LNCAP (cell line): ENCODE results near the gene CAMTA1.

Experiments
- CTCF ChIP-seq: fragments of 450-650 bp; IDR thresholded peaks from 2 replicates; pipeline ENCODE4 v1.5.1; 2017; ENCODE audit warnings: mild to moderate bottlenecking

CAMTA1 gene

GRCh38 chr1:7363450-7363849 is 578.2 kb downstream of the CAMTA1 start:
- TF ChIP-seq CTCF, result no peak

GRCh38 chr1:7365706-7366105 is 580.5 kb downstream of the CAMTA1 start:
- no peak for TF ChIP-seq CTCF

GRCh38 chr1:7366286-7366954 is 581.2 kb downstream of the CAMTA1 start:
- no peak for TF ChIP-seq CTCF

- no peak for TF ChIP-seq CTCF
These were observed 581.9 kb downstream of the CAMTA1 start for GRCh38 chr1:7366955-7367665.

DNA sequence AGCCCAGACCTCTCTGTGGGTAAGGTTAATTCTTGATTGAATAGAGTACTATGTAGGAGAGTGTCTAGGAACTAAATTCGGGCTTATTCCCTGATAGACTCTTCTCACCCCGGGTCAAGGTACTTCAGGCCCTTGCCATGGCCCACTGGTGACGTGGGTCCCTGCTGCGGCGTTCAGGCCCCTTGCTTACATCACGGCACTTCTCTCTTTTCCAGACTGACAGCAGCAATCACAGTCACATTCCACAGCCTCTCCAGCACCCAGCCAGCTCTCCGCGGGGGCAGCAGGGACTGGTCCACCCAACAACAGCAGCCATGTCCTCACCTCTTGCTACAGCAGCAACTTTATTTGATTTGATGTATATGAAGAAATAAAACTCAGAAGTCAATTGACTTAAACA is 584.6 kb downstream of the CAMTA1 start:
- no peak for TF ChIP-seq CTCF

DNA sequence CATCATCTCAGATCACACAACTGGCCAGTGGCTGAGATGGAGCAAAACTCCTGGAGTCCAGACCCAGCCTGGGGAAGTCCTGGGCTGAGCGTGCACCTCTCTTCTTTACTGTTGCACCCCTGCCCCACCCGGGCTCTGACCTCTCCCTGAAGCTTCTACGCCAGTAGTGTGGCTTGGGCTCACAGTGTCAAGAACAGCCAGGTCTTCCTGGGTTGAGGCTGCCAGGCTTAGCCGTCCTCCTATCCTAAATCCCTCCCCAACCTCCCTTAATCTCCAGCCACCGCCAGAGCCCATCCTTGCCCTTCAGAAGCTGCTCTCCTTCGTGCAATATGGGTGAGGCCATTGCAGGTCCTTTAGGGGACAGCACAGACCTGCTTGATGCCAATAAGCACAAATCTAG is 586.7 kb downstream of the CAMTA1 start:
- TF ChIP-seq CTCF, result no peak

GRCh38 chr1:7372477-7373120 is 587.3 kb downstream of the CAMTA1 start:
- no peak for TF ChIP-seq CTCF
